Transverse colon (tissue), 4 donors: ENCODE measurements around the gene SMAD2. TPM values are rescaled to one million over a fixed set of nuclear protein-coding genes. Genes with fewer than 3 reads are reported as not detected.

Source experiments
- DNase-seq: peaks from one replicate; pipeline ENCODE4 v3.0.0-alpha.2; 2019
- H3K27ac ChIP-seq, 4 donors: fragments of 200-600 bp; sonication (generic); 2 replicates each; pipeline ENCODE4 v1.5.1; 2016 to 2018; ENCODE audit warnings: inconsistent platforms in 4 of 4
- H3K27me3 ChIP-seq: fragments of 200-600 bp; sonication (generic); 2 replicates; pipeline ENCODE4 v1.5.1; 2017; ENCODE audit warnings: inconsistent platforms
- H3K36me3 ChIP-seq, 4 donors: fragments of 200-600 bp; sonication (generic); 2 replicates each; pipeline ENCODE4 v1.5.1; 2017 to 2019; ENCODE audit warnings: inconsistent platforms in 4 of 4
- H3K4me1 ChIP-seq, 4 donors: fragments of 200-600 bp; sonication (generic); 2 replicates each; pipeline ENCODE4 v1.5.1; 2017 to 2020; ENCODE audit warnings: inconsistent platforms in 4 of 4
- H3K4me3 ChIP-seq, 4 donors: fragments of 200-600 bp; sonication (generic); 1 replicate in 1 of 4; 2 replicates in 3 of 4; pipeline versions ENCODE4 v1.5.1 to v1.6.1; 2017 to 2019; ENCODE audit warnings: inconsistent platforms in 4 of 4
- H3K9me3 ChIP-seq, 2 donors: fragments of 200-600 bp; sonication (generic); 2 replicates each; pipeline ENCODE4 v1.5.1; 2017 to 2019; ENCODE audit warnings: inconsistent platforms in 2 of 2
- CTCF ChIP-seq, 5 experiments: fragments of 200-600 bp in 3 of 5; fragments of 450-650 bp in 2 of 5; sonication (generic) in 3 of 5; IDR thresholded peaks; 1 replicate in 2 of 5; 2 replicates in 3 of 5; pipeline ENCODE4 v1.5.1; 2016 to 2017; ENCODE audit warnings: antibody characterized with exemption in 5 of 5, inconsistent platforms in 3 of 5, mild to moderate bottlenecking in 2 of 5, moderate library complexity in 1 of 5
- EP300 ChIP-seq: sonication (generic); formaldehyde crosslinking; IDR thresholded peaks from one replicate; pipeline ENCODE4 v1.6.1; 2017; ENCODE audit warnings: antibody characterized with exemption, low read depth
- POLR2A ChIP-seq: fragments of 450-650 bp; IDR thresholded peaks from one replicate; pipeline ENCODE4 v1.6.1; 2016; ENCODE audit warnings: antibody characterized with exemption, mild to moderate bottlenecking, moderate library complexity
- POLR2AphosphoS5 ChIP-seq, 3 donors: sonication (generic); formaldehyde crosslinking; IDR thresholded peaks; one replicate each; pipeline ENCODE4 v1.6.1; 2016; ENCODE audit warnings: antibody characterized with exemption in 3 of 3
- WGBS, 2 donors: methylation state at CpG; one replicate each; pipeline ENCODE4 v1.1.5; 2018; ENCODE audit warnings: low coverage in 1 of 2; 5-methylcytosine and 5-hydroxymethylcytosine counted together
- in situ Hi-C, 4 donors: fragments of 200-750 bp; cut with MboI; loops; one replicate each; pipeline versions ENCODE4 v1.15.0 to v1.15.1; 2017; ENCODE audit warnings: low sequenced_read_pairs in 3 of 4, low pct_ligation_motif_present in 1 of 4, low pct_unique_long_range_greater_than_20kb in 1 of 4
- intact Hi-C: fragments of 100-400 bp; cut with DNase I; formaldehyde crosslinking; loops from one replicate; pipeline ENCODE4 v1.15.1; 2023; ENCODE audit warnings: low total_unique reads
- total RNA-seq, 4 donors: library from RNA; depleted of rRNA; stranded (reverse); fragments of >200 nt; gene quantifications; one replicate each; pipeline ENCODE4 v1.1.0, GENCODE V29; 2016

The SMAD2 gene
- total RNA-seq, 4 donors from 2014 or later = 17.9 to 68.8 (median 43.9) TPM

GRCh38 chr18:47800756-47801155 is 129.7 kb downstream of the SMAD2 start:
- no peak for TF ChIP-seq EP300
- TF ChIP-seq POLR2AphosphoS5 (IDR thresholded peaks at IDR 0.05) = no peak
- no peak for TF ChIP-seq POLR2A
- no peak for TF ChIP-seq CTCF (IDR thresholded peaks at IDR 0.05)

GRCh38 chr18:47800248-47800647 is 130.2 kb downstream of the SMAD2 start:
- Histone ChIP-seq H3K4me1 (peaks cover 0 to 1% (median under 1%) of the 10 kb centered on the region in 4 donors), H3K36me3 (no peaks in the 10 kb centered on the region), H3K27ac (no peak overlapping the region), H3K27me3 (no peaks in the 10 kb centered on the region), H3K4me3 (no peak overlapping the region), H3K9me3 (no peaks in the 10 kb centered on the region)
- intact Hi-C loops = no loop called here
- in situ Hi-C loops = no loop called here
- 64 to 65% methylated on average over 8 to 10 of the region's 10 CpGs for WGBS, 2 donors
- TF ChIP-seq POLR2AphosphoS5 (IDR thresholded peaks at IDR 0.05) (no peak), EP300 (no peak), CTCF (IDR thresholded peaks at IDR 0.05) (no peak), POLR2A (no peak)
- DNase-seq = no peak

More at GRCh38 chr18:47800756-47801155, 129.7 kb downstream of the SMAD2 start:
- H3K4me3 ChIP-seq = no peak overlapping the region
- H3K9me3 ChIP-seq = no peaks in the 10 kb centered on the region
- H3K27me3 ChIP-seq = no peaks in the 10 kb centered on the region
- in situ Hi-C loops (no loop called here), intact Hi-C loops (no loop called here)
- H3K36me3 ChIP-seq = no peaks in the 10 kb centered on the region
- no peak overlapping the region for H3K27ac ChIP-seq
- no peaks in the 10 kb centered on the region for H3K4me1 ChIP-seq
- whole genome bisulfite sequencing, 2 donors = 72% methylated on average over 6 of the region's 6 CpGs; no CpG with 5 or more reads in 1 of the 2 donors
- DNase-seq = no peak

- WGBS, 2 donors = 60 to 78% methylated on average over 2 to 13 of the region's 13 CpGs
- no peaks in the 10 kb centered on the region for H3K9me3 ChIP-seq
Measured at GRCh38 chr18:47799376-47799775, 131.1 kb downstream of the SMAD2 start.

GRCh38 chr18:47798366-47798765 is 132.1 kb downstream of the SMAD2 start:
- TF ChIP-seq CTCF (IDR thresholded peaks at IDR 0.05) = no peak
- TF ChIP-seq POLR2A = no peak
- no peak for TF ChIP-seq POLR2AphosphoS5 (IDR thresholded peaks at IDR 0.05)
- no peak for TF ChIP-seq EP300
- intact Hi-C loops (no loop called here), in situ Hi-C loops (loop anchor here in 2 of 4 donors (25.0 kb wide), 2 partner anchors 89 to 639 kb away; no protein-coding TSS in a partner anchor)

More at GRCh38 chr18:47799376-47799775, 131.1 kb downstream of the SMAD2 start:
- intact Hi-C loops = no loop called here
- Histone ChIP-seq H3K27ac (no peak overlapping the region), H3K4me1 (peaks cover 0 to 9% (median 4%) of the 10 kb centered on the region in 4 donors), H3K27me3 (no peaks in the 10 kb centered on the region), H3K4me3 (no peak overlapping the region), H3K36me3 (no peaks in the 10 kb centered on the region)
- TF ChIP-seq EP300 (no peak), POLR2AphosphoS5 (IDR thresholded peaks at IDR 0.05) (no peak), CTCF (IDR thresholded peaks at IDR 0.05) (no peak)
- DNase-seq = no peak
- in situ Hi-C loops = loop anchor here in 2 of 4 donors (25.0 kb wide), 2 partner anchors 88 to 638 kb away; no protein-coding TSS in a partner anchor

More at GRCh38 chr18:47798366-47798765, 132.1 kb downstream of the SMAD2 start:
- DNase-seq = no peak
- Histone ChIP-seq H3K4me1 (peaks cover 0 to 9% (median 4%) of the 10 kb centered on the region in 4 donors), H3K4me3 (no peak overlapping the region), H3K9me3 (no peaks in the 10 kb centered on the region), H3K27ac (no peak overlapping the region), H3K27me3 (no peaks in the 10 kb centered on the region), H3K36me3 (no peaks in the 10 kb centered on the region)
- 78 to 100% methylated on average over 3 to 11 of the region's 11 CpGs for WGBS, 2 donors
